Activated CD4-positive, alpha-beta T cell treated with anti-CD3 and anti-CD28 coated beads for 1 hour (primary cell): ENCODE measurements around the gene SCLY.
A peak's percentile ranks its signal among the peaks of the same experiment; 100 is the strongest.
"Not testable (repeated sequence)": the region's sequence is repeated elsewhere in the genome, so short reads cannot be mapped to it uniquely, and the experiment has no call there.

Experiments used
- DNase-seq: peaks from one replicate; pipeline ENCODE4 v3.0.0-alpha.2; 2020

Gene SCLY

DNA sequence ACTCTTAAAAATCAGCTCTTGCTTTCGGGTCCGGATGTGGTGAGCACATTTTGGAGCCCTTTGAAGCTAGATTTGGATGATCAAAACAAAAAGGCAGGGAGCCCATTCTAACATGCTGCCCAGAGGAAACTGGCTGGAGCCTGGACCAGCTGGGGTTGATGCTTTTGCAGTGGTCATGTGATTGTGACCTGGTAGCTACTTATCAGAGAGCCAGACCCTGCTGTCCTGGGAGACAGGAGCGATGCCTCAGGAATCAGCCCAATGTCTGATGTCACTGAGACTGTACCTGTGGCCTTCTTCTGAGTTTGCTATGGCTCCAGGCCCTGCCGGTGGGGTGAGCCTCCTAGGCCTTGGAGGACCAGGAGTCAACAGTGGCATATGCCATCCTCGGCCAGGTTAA, 18.7 kb upstream of the SCLY start:
- DNase-seq, result no peak

GRCh38 chr2:238042849-238043584, 17.8 kb upstream of the SCLY start:
- DNase-seq, result no peak

DNA sequence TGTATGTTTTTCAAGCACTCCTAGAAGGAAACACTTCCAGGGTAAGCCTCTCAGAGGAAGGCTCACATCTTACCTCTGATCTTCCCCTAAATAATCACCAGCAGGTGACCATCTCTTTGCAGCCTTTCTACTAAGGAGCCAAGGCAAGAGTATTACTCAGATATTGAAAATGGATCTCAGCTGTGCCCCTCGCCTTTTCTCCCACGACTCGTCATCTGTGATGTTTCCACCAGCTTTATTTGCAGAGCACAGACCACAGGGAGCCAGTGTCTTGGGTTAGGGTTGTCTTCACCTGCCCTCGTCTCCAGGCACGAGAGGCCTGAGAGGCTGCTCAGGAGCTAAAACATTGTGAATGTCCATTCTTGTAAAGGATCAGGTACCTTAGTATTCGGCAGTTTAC, 16.9 kb upstream of the SCLY start:
- DNase-seq, result no peak

DNA sequence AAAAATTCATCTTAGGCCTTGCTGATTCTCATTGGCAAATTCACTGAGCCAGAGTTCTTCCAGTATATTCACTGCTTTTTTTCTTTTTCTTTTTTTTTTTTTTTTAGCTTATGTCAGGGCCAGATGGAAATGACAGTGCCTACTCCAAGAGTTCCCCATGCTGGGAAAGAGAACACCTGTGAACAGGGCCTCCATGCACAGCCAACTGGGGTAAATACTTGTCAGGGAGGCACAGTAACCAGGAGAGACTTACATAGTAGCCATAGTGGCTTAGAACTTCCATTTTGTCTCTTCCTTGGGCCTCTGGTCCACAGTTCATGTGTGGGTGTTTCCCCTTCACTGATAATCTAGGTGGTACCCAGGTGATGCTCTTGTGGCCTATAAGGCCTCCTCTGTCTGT, 15.2 kb upstream of the SCLY start:
- no peak for DNase-seq

DNA sequence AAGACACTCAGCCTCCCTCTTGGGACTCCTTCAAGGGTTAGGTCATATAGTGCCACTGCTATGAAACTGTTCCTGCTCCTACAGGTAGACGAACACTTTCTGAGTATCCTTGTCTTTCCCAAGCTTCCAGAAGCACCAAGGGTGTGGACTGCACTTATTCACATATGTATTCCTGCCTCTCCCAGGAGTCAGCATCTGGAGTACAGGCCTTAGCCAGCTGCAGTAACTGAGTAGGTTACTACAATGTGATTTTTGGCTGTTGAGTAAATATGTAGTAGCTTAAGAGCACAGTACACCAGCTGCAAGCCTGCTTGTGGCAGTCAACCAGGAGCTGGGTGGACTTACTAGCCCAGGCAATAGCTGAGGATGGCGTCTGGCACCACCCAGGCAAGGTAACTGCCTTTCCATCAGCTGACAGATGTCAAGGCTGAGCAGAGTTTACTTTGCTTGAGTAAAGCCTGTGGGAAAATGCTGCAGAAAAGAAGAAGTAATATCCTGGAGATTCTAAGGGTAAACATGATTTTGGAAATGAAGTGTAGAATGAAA, 14.0 kb upstream of the SCLY start:
- no peak for DNase-seq

GRCh38 chr2:238053191-238053776, 7.5 kb upstream of the SCLY start:
- DNase-seq, result no peak

- DNase-seq, result no peak
Measured at GRCh38 chr2:238055841-238056240, 5.0 kb upstream of the SCLY start.

DNA sequence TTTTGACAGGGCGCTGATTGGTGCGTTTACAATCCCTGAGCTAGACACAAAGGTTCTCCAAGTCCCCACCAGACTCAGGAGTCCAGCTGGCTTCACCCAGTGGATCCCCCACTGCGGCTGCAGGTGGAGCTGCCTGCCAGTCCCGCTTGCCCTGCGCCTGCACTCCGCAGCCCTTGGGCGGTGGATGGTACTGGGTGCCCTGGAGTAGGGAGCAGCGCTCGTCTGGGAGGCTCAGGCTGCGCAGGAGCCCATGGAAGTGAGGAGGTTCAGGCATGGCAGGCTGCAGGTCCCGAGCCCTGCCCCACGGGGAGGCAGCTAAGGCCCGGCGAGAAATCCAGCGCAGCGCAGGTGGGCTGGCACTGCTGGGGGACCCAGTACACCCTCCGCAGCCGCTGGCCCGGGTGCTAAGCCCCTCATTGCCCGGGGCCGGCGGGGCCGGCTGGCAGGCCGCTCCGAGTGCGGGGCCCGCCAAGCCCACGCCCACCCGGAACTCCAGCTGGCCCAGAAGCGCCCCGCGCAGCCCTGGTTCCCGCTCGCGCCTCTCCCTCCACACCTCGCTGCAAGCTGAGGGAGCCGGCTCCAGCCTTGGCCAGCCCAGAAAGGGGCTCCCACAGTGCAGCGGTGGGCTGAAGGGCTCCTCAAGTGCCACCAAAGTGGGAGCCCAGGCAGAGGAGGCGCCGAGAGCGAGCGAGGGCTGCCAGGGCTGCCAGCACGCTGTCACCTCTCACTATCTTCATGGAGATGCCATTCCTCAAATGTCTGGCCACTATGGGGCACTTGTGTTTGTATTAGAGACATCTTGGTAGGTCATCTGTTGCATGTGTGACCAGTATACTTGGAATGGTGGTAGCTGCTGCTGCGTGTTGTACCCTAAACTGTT, 2.9 kb upstream of the SCLY start:
- not testable (repeated sequence) for DNase-seq

DNA sequence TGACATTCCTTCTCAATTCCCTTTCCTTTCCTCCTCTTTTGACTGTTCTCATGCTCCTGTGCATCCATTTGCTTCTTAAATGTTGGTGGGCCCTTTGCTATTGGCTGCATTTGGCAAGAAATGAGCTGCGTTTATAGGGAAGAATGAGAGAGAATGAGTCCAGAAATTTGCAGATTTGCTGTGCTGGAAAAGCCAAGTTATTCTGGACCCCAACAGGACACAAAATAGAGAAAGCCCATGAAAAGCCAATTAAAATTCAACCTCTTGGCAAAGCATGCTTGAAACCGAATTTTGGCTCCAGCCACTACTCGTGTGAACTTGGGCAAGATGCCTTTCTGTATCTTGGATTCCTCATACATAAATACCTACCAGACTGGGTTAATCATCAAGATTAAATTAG, 1.3 kb upstream of the SCLY start:
- DNase-seq, result no peak

- DNase-seq, result no peak
Measured at GRCh38 chr2:238060096-238060541, 682 bp upstream of the SCLY start.

DNA sequence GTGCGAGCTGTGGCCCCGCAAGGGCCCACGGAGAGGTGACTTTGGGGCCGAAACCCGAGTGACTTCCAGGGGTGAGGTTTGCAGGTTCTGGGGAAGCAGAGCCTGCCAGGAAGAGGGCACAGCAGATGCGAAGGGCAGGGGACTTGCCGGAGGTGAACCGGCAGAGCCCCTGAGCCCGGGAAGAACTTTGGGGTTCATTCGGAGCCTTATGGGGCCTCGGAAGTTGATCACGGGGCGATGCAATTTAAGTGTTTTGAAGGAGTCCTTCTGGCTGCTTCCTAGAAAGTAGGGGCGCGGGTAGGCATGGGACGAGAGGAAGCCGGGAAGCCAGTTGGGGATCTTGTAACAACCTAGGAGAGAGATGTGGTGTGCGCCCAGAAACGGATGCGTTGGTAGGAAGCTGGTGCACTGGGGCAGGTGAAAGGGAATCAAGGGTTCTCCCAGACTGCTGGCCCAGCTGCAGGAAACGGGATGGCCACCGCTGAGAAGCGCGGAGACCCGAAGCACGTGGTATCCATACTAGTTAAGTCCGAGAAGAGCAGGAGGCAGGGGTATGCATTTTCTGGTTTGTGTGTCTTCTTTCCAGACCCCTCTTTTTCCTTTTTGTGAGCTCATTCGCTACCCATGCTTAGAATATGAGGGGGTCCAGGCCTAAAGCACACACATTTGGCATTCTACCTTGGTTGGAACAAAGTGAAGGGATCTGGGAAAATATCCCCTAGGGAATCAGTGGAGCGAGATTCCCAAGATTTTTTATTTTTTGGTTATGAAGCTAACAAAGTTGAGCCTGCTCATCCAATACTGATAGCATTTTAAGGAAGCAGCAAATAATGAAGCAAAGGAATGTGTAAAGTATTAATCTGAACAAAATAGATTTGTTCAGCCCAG, 758 bp downstream of the SCLY start:
- DNase-seq, result peak; percentile 17

DNA sequence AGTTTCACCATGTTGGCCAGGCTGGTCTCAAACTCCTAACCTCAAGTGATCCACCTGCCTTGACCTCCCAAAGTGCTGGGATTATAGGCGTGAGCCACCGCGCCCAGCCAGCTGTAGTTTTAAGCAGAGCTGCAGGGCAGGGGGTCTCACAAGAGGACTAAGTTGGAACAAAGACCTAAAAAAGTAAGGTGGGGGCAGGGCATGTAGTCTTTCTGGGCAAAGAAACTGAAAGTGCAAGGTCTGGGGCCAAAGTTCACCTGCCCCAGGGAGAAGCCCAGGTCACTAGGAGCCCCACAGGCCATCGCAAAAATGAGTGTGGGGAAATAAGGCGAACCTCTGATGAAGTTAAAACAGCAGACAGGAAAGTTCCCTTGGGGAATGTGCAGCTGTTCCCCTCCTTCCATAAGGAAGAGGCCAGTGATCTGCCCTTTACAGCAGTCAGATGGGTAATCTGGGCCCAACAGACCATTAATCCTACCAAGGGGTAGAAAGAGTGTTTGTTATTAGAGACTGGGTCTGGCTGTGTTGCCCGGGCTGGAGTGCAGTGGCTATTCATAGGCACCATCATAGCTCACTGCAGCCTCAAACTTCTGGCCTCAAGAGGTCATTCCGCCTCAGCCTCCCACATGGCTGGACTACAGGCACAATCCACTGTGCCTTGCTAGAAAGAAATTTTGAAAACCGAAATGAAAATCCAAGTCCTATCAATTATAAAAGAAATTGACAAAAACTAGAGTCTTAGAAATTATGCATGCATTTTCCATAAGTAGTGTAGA, 2.8 kb downstream of the SCLY start:
- DNase-seq, result no peak

GRCh38 chr2:238064376-238064775, 3.6 kb downstream of the SCLY start:
- DNase-seq, result no peak

DNA sequence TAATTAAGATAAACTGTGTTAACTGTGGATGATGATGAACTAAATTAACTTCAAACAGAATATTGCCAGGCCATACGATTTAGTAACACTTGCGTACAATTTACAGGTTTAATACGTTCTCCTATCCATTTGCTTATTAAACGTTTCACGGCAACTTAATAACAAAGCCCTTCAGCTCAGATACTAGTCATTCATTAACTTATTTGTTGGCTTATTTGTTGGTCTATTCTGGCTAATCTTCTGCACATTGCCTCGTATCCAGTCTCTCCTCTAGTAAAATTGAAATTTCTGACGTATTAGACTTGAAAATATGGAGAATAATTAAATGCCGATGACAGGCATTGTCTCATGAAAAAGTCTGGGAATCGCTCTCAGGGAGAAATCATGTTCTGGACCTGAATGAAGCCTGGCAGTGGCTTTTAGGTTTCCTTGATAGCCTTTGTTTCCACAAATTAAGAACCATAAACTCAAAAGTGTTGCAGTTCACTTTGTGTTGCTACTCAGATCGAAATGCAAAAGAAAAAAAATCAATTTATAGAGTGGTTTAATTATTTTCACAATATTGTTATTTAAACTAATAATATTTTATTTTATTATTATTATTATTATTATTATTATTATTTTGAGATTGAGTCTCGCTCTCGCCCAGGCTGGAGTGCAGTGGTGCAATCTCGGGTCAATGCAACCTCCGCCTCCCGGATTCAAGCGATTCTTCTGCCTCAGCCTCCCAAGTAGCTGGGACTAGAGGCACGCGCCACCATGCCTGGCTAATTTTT, 4.5 kb downstream of the SCLY start:
- no peak for DNase-seq

- DNase-seq, result no peak
Measured at GRCh38 chr2:238066218-238066617, 5.4 kb downstream of the SCLY start.

- DNase-seq, result not testable (repeated sequence)
Measured at GRCh38 chr2:238066718-238067117, 5.9 kb downstream of the SCLY start.

GRCh38 chr2:238067939-238068338, 7.1 kb downstream of the SCLY start:
- no peak for DNase-seq

DNA sequence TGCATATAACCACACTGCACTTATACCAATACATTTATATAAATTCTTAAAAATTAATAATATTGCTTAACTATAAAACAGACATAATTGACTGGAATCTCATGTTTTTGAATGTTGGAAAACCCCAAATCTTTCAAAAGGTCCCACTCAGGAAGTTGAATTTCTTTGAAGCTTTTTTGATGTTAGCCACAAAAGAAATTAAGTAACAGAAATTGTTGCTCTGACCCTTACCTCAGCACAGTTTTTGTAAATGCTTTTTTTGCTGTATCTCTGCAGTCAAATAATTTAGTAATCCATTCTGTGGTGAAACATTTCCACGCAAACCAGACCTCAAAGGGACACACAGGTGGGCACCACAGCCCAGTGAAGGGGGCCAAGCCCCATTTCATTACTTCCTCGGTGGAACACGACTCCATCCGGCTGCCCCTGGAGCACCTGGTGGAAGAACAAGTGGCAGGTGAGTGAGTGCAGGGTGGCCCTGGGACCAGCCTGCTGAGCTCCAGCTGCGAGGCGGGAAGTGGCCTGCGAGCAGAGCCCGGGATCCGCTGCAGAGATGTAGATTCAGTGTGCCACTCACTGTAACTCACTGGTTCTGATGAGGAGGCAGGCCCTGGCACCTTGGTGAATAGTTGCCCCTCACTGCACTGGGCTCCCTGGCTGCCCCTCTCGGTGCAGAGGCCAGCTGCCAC, 8.4 kb downstream of the SCLY start:
- DNase-seq, result no peak

- DNase-seq, result no peak
Measured at GRCh38 chr2:238069877-238070276, 9.1 kb downstream of the SCLY start.

- DNase-seq, result no peak
Measured at GRCh38 chr2:238075397-238075796, 14.6 kb downstream of the SCLY start.
